ENCODE measurements around the gene LRPAP1.

Gene LRPAP1

GRCh38 chr4:3531318-3531878 lies 824 bp downstream of the LRPAP1 start:
- no peak for DNase-seq (ENCODE audit: low spot score)

GRCh38 chr4:3530663-3531254 lies 1.5 kb downstream of the LRPAP1 start:
- no peak for DNase-seq (ENCODE audit: low spot score)

GRCh38 chr4:3530051-3530450 lies 2.2 kb downstream of the LRPAP1 start:
- DNase-seq (ENCODE audit: low spot score) = no peak

GRCh38 chr4:3529363-3529762 lies 2.9 kb downstream of the LRPAP1 start:
- no peak for DNase-seq (ENCODE audit: low spot score)

- DNase-seq (ENCODE audit: low spot score) = no peak
Measured at GRCh38 chr4:3527914-3528876, 4.0 kb downstream of the LRPAP1 start.

GRCh38 chr4:3527101-3527913 lies 4.9 kb downstream of the LRPAP1 start:
- DNase-seq (ENCODE audit: low spot score) = no peak

- no peak for DNase-seq (ENCODE audit: low spot score)
Measured at GRCh38 chr4:3526456-3526855, 5.8 kb downstream of the LRPAP1 start.

GRCh38 chr4:3525532-3526430 lies 6.4 kb downstream of the LRPAP1 start:
- DNase-seq (ENCODE audit: low spot score) = no peak

GRCh38 chr4:3524920-3525319 lies 7.3 kb downstream of the LRPAP1 start:
- DNase-seq (ENCODE audit: low spot score) = no peak

GRCh38 chr4:3524349-3524748 lies 7.9 kb downstream of the LRPAP1 start:
- no peak for DNase-seq (ENCODE audit: low spot score)

GRCh38 chr4:3523628-3524221 lies 8.5 kb downstream of the LRPAP1 start:
- no peak for DNase-seq (ENCODE audit: low spot score)

- no peak for DNase-seq (ENCODE audit: low spot score)
Measured at GRCh38 chr4:3523146-3523627, 9.0 kb downstream of the LRPAP1 start.

- no peak for DNase-seq (ENCODE audit: low spot score)
Measured at GRCh38 chr4:3522651-3523050, 9.6 kb downstream of the LRPAP1 start.

- no peak for DNase-seq (ENCODE audit: low spot score)
Measured at GRCh38 chr4:3522326-3522640, 9.9 kb downstream of the LRPAP1 start.

GRCh38 chr4:3521621-3522325 lies 10.4 kb downstream of the LRPAP1 start:
- no peak for DNase-seq (ENCODE audit: low spot score)

GRCh38 chr4:3520796-3521600 lies 11.2 kb downstream of the LRPAP1 start:
- no peak for DNase-seq (ENCODE audit: low spot score)

GRCh38 chr4:3520276-3520675 lies 11.9 kb downstream of the LRPAP1 start:
- no peak for DNase-seq (ENCODE audit: low spot score)

- no peak for DNase-seq (ENCODE audit: low spot score)
Measured at GRCh38 chr4:3519468-3520264, 12.6 kb downstream of the LRPAP1 start.
